IMR-90 (cell line): ENCODE results near the gene ZC3H4. TPM values are rescaled to one million over a fixed set of nuclear protein-coding genes. Genes with fewer than 3 reads are reported as not detected.

Experiments
- ATAC-seq: fragments of 200-7000 bp; cut with Tn5 transposase; 2 replicates; pipeline ENCODE4 v1.9.1; 2020; ENCODE audit warnings: low read depth, mild to moderate bottlenecking, moderate library complexity
- BruUV-seq: library from RNA; stranded (reverse); fragments of 400-500 nt; replicated peaks from 2 replicates; lab custom pipeline; 2021; lab: Mats Ljungman, UMichigan
- CTCF ChIA-PET: fragments of 300-600 bp; formaldehyde crosslinking; extraction: SDS; loops from one replicate; lab custom pipeline; 2021; ENCODE audit warnings: antibody characterized with exemption; lab: Yijun Ruan, JAX
- POLR2A ChIA-PET: fragments of 300-600 bp; sonication (Branson Sonifier 250); formaldehyde crosslinking; loops from one replicate; lab custom pipeline; 2022; ENCODE audit warnings: antibody characterized with exemption; ENCODE audit not compliant: unreplicated experiment; lab: Charles Lee
- DNase-seq: peaks from one replicate; pipeline ENCODE4 v3.0.0; 2013
- H2AFZ ChIP-seq: replicated peaks from 2 replicates; pipeline ENCODE3; 2013; ENCODE audit warnings: low read length, mild to moderate bottlenecking; ENCODE audit not compliant: poor library complexity
- H2AK5ac ChIP-seq: 2 replicates; pipeline ENCODE4 v1.6.1; 2013; ENCODE audit warnings: low read depth, low read length, inconsistent platforms
- H2AK9ac ChIP-seq: replicated peaks from 2 replicates; pipeline ENCODE3; 2013; ENCODE audit warnings: mild to moderate bottlenecking, low read depth, low read length, moderate library complexity; ENCODE audit not compliant: poor library complexity
- H2BK120ac ChIP-seq: 2 replicates; pipeline ENCODE4 v1.6.1; 2013; ENCODE audit warnings: low read depth, low read length, inconsistent platforms
- H2BK15ac ChIP-seq: 3 replicates; pipeline ENCODE4 v1.6.1; 2013; ENCODE audit warnings: low read depth, low read length, inconsistent platforms
- H2BK20ac ChIP-seq: 2 replicates; pipeline ENCODE4 v1.6.1; 2013; ENCODE audit warnings: low read depth, mild to moderate bottlenecking, inconsistent platforms, low read length, moderate library complexity
- H2BK5ac ChIP-seq: 2 replicates; pipeline ENCODE4 v1.6.1; 2013; ENCODE audit warnings: mild to moderate bottlenecking, low read depth, low read length, inconsistent platforms; ENCODE audit not compliant: poor library complexity, severe bottlenecking
- H3K14ac ChIP-seq: replicated peaks from 2 replicates; pipeline ENCODE4 v1.6.1; 2013; ENCODE audit warnings: low read depth, low read length, inconsistent platforms
- H3K18ac ChIP-seq: 2 replicates; pipeline ENCODE4 v1.6.1; 2013; ENCODE audit warnings: low read depth, low read length, control low read depth
- H3K23ac ChIP-seq: 2 replicates; pipeline ENCODE4 v1.6.1; 2013; ENCODE audit warnings: low read depth, low read length, inconsistent platforms
- H3K27ac ChIP-seq: 2 replicates; pipeline ENCODE4 v1.5.1; 2013; ENCODE audit warnings: mild to moderate bottlenecking, control low read depth, low read length; ENCODE audit not compliant: insufficient read depth
- H3K27me3 ChIP-seq: 2 replicates; pipeline ENCODE4 v1.6.1; 2013; ENCODE audit warnings: low read length; ENCODE audit not compliant: control insufficient read depth, insufficient read depth
- H3K36me3 ChIP-seq: 2 replicates; pipeline ENCODE4 v1.6.1; 2013; ENCODE audit warnings: low read length, mixed read lengths; ENCODE audit not compliant: control insufficient read depth, insufficient read depth
- H3K4ac ChIP-seq: 2 replicates; pipeline ENCODE4 v1.6.1; 2013; ENCODE audit warnings: low read depth, low read length, inconsistent platforms
- H3K4me1 ChIP-seq: 2 replicates; pipeline ENCODE4 v1.6.1; 2013; ENCODE audit warnings: low read length, mixed read lengths; ENCODE audit not compliant: control insufficient read depth, insufficient read depth
- H3K4me2 ChIP-seq: 2 replicates; pipeline ENCODE4 v1.6.1; 2013; ENCODE audit warnings: low read depth, mild to moderate bottlenecking, control low read depth, low read length, moderate library complexity
- H3K4me3 ChIP-seq: 2 replicates; pipeline ENCODE4 v1.5.1; 2013; ENCODE audit warnings: low read depth, mild to moderate bottlenecking, control low read depth, low read length, moderate library complexity; ENCODE audit not compliant: insufficient read depth
- H3K56ac ChIP-seq: 2 replicates; pipeline ENCODE4 v1.6.1; 2013; ENCODE audit warnings: low read length, inconsistent platforms; ENCODE audit not compliant: insufficient read depth; ENCODE audit errors: extremely low read depth
- H3K79me1 ChIP-seq, 2 experiments: 2 replicates each; pipeline ENCODE4 v1.6.1; 2013; ENCODE audit warnings: low read length in 2 of 2, inconsistent platforms in 1 of 2, low read depth in 1 of 2
- H3K9ac ChIP-seq: 2 replicates; pipeline ENCODE4 v1.6.1; 2013; ENCODE audit warnings: low read depth, low read length, control low read depth
- H3K9me1 ChIP-seq: 2 replicates; pipeline ENCODE4 v1.6.1; 2013; ENCODE audit warnings: low read length, inconsistent platforms; ENCODE audit not compliant: insufficient read depth
- H3K9me3 ChIP-seq: 2 replicates; pipeline ENCODE4 v1.6.1; 2013; ENCODE audit warnings: low read length; ENCODE audit not compliant: control insufficient read depth, insufficient read depth
- H4K20me1 ChIP-seq: 2 replicates; pipeline ENCODE4 v1.6.1; 2013; ENCODE audit warnings: low read length, inconsistent platforms; ENCODE audit not compliant: insufficient read depth
- H4K5ac ChIP-seq: 2 replicates; pipeline ENCODE4 v1.6.1; 2013; ENCODE audit warnings: mild to moderate bottlenecking, low read depth, low read length, control low read depth
- H4K8ac ChIP-seq, 2 experiments: 2 replicates each; pipeline ENCODE4 v1.6.1; 2013; ENCODE audit warnings: low read depth in 2 of 2, low read length in 2 of 2, control low read depth in 1 of 2, inconsistent platforms in 1 of 2
- H4K91ac ChIP-seq: 2 replicates; pipeline ENCODE4 v1.6.1; 2013; ENCODE audit warnings: low read depth, low read length, inconsistent platforms; ENCODE audit not compliant: insufficient read depth
- BHLHE40 ChIP-seq: fragments of 150-350 bp; IDR thresholded peaks from 2 replicates; pipeline ENCODE4 v1.6.1; 2016; ENCODE audit warnings: mild to moderate bottlenecking, low read depth, low read length
- CEBPB ChIP-seq: IDR thresholded peaks from 2 replicates; pipeline ENCODE4 v1.6.1; 2012; ENCODE audit warnings: low read depth, low read length, improper control_type of control experiment
- CTCF ChIP-seq: conservative IDR thresholded peaks from 2 replicates; pipeline ENCODE4 v1.5.1; 2012; ENCODE audit warnings: mild to moderate bottlenecking, low read depth, low read length, improper control_type of control experiment
- ELK1 ChIP-seq: fragments of 150-350 bp; IDR thresholded peaks from 2 replicates; pipeline ENCODE4 v1.6.1; 2016; ENCODE audit warnings: low read depth, mild to moderate bottlenecking, low read length, moderate library complexity, borderline replicate concordance
- FOS ChIP-seq: fragments of 150-350 bp; IDR thresholded peaks from 2 replicates; pipeline ENCODE4 v1.6.1; 2016; ENCODE audit warnings: low read depth, low read length
- MAZ ChIP-seq: IDR thresholded peaks from 2 replicates; pipeline ENCODE4 v1.6.1; 2012; ENCODE audit warnings: low read depth, mild to moderate bottlenecking, low read length, improper control_type of control experiment, moderate library complexity, borderline replicate concordance
- POLR2A ChIP-seq: IDR thresholded peaks from 2 replicates; pipeline ENCODE4 v1.6.1; 2012; ENCODE audit warnings: mild to moderate bottlenecking, low read depth, low read length
- RAD21 ChIP-seq: IDR thresholded peaks from 2 replicates; pipeline ENCODE4 v1.6.1; 2012; ENCODE audit warnings: low read length, improper control_type of control experiment
- RCOR1 ChIP-seq: IDR thresholded peaks from 2 replicates; pipeline ENCODE4 v1.6.1; 2012; ENCODE audit warnings: mild to moderate bottlenecking, low read length, improper control_type of control experiment; ENCODE audit not compliant: insufficient replicate concordance
- SMC3 ChIP-seq: fragments of 150-350 bp; IDR thresholded peaks from 2 replicates; pipeline ENCODE4 v1.6.1; 2016; ENCODE audit warnings: low read depth, mild to moderate bottlenecking, antibody characterized with exemption, low read length, moderate library complexity
- WGBS, 2 experiments: methylation state at CpG; one replicate each; pipeline versions ENCODE4 v1.1.5 to v1.1.7; 2013; ENCODE audit warnings: missing lambda C conversion rate in 2 of 2; ENCODE audit not compliant: insufficient read length in 1 of 2; ENCODE audit errors: extremely low coverage in 2 of 2; 5-methylcytosine and 5-hydroxymethylcytosine counted together
- dilution Hi-C: fragments of 300-500 bp; cut with HindIII; formaldehyde crosslinking; loops from one replicate; pipeline ENCODE4 v1.14.3; 2018; ENCODE audit warnings: low sequenced_read_pairs; ENCODE audit not compliant: unreplicated experiment
- in situ Hi-C: fragments of 300-500 bp; cut with MboI; formaldehyde crosslinking; loops from 3 replicates; pipeline ENCODE4 v1.14.3; 2019; ENCODE audit warnings: low sequenced_read_pairs, inconsistent platforms, mixed read lengths
- intact Hi-C: fragments of 100-400 bp; cut with micrococcal nuclease; formaldehyde crosslinking; loops from 2 replicates; pipeline ENCODE4 v1.10.0; 2022
- polyA plus RNA-seq, 3 experiments: library from polyadenylated mRNA; depleted of rRNA; stranded (reverse); fragments of >200 nt; gene quantifications; 2 replicates each; pipeline ENCODE4 v1.2.3, GENCODE V29; 2012; ENCODE audit warnings: low replicate concordance in 1 of 3
- total RNA-seq: library from RNA; depleted of rRNA; stranded (reverse); fragments of >200 nt; gene quantifications from 2 replicates; pipeline ENCODE4 v1.2.3, GENCODE V29; 2012

Gene ZC3H4
- total and polyA plus RNA-seq, 2 of the 4 experiments (the other 2 are of a cell fraction): 3.9 to 8.9 TPM

- Histone ChIP-seq H3K4me3 (peak overlapping the region; percentile 49), H2BK20ac (0 out of 2 replicates have a peak overlapping the region, but pooled peaks have one; percentile 4), H3K9me3 (no peaks in the 10 kb centered on the region), H3K23ac (peak overlapping the region; percentile 37; the same call in 1 of the 2 replicates), H2AK9ac (peak overlapping the region; percentile 25), H3K56ac (no peak overlapping the region), H4K20me1 (no peaks in the 10 kb centered on the region), H3K27me3 (no peaks in the 10 kb centered on the region), H3K9ac (peak overlapping the region; percentile 20; the same call in 1 of the 2 replicates), H2BK15ac (no peak overlapping the region), H3K79me1 (no peaks in the 10 kb centered on the region), H4K8ac (peak overlapping the region; percentile 33 to 69; a peak in 1 of 4 replicates), H2AK5ac (peak overlapping the region; percentile 35; the same call in 1 of the 2 replicates), H2BK5ac (peak overlapping the region; percentile 24), H3K4me2 (peak overlapping the region; percentile 74), H4K91ac (no peak overlapping the region; the same call in 1 of the 2 replicates), H3K4me1 (peaks cover 2% of the 10 kb centered on the region), H2BK120ac (peak overlapping the region; percentile 39; the same call in 1 of the 2 replicates), H3K4ac (peak overlapping the region; percentile 42), H3K36me3 (no peaks in the 10 kb centered on the region), H3K18ac (peak overlapping the region; percentile 28; the same call in 1 of the 2 replicates), H3K27ac (no peak overlapping the region), H4K5ac (no peak overlapping the region), H3K14ac (peak overlapping the region; percentile 23; the same call in 1 of the 2 replicates), H3K9me1 (peaks cover 5% of the 10 kb centered on the region; the same call in 1 of the 2 replicates), H2AFZ (peak overlapping the region; percentile 85)
- BruUV-seq: no TSS peak
- peak; percentile 99 for ATAC-seq
- ChIA-PET POLR2A (no interaction called here), CTCF (interaction anchor here (0.6 to 1.3 kb wide), 8 partner anchors 12 to 140 kb away, joined by 3 to 7 read pairs (median 3); no protein-coding TSS in a partner anchor)
- 26% methylated on average over 17 of the region's 35 CpGs; no CpG with 5 or more reads in 1 of the 2 experiments for WGBS, 2 experiments
- TF ChIP-seq BHLHE40: no peak
- TF ChIP-seq CEBPB: 0 out of 2 replicates have a peak, but pooled peaks have one; percentile 49
- TF ChIP-seq RCOR1: no peak
- no peak for TF ChIP-seq POLR2A
- peak; percentile 42 for TF ChIP-seq SMC3
- no peak for TF ChIP-seq ELK1
- peak; percentile 70 for TF ChIP-seq FOS
- peak; percentile 63 for TF ChIP-seq RAD21
- TF ChIP-seq CTCF: peak; percentile 91
- TF ChIP-seq MAZ: peak; percentile 85; the same call in 1 of the 2 replicates
- peak; percentile 73 for DNase-seq
- dilution Hi-C loops (no loop called here), intact Hi-C loops (loop anchor here (1.0 to 5.0 kb wide), 2 partner anchors 77 to 90 kb away; partner anchors contain the start of gene ZC3H4), in situ Hi-C loops (no loop called here)
Measured at GRCh38 chr19:47035127-47036096, 78.2 kb downstream of the ZC3H4 start.
